DLD1 (cell line): ENCODE data around the gene PDE1A.

Experiments
- in situ Hi-C: cut with HindIII; loops from 2 replicates; pipeline ENCODE4 v1.10.0; 2017; ENCODE audit warnings: low sequenced_read_pairs

PDE1A gene

GRCh38 chr2:182359990-182360662 lies 66.7 kb downstream of the PDE1A start:
- in situ Hi-C loops = no loop called here

- in situ Hi-C loops = no loop called here
Measured at GRCh38 chr2:182359027-182359989, 67.5 kb downstream of the PDE1A start.

- in situ Hi-C loops = no loop called here
Measured at GRCh38 chr2:182358601-182359000, 68.2 kb downstream of the PDE1A start.

GRCh38 chr2:182355815-182356214 lies 71.0 kb downstream of the PDE1A start:
- in situ Hi-C loops = no loop called here

GRCh38 chr2:182351427-182351826 lies 75.4 kb downstream of the PDE1A start:
- in situ Hi-C loops = no loop called here

- in situ Hi-C loops = no loop called here
Measured at GRCh38 chr2:182349268-182349667, 77.6 kb downstream of the PDE1A start.

GRCh38 chr2:182345384-182345783 lies 81.5 kb downstream of the PDE1A start:
- in situ Hi-C loops = no loop called here

GRCh38 chr2:182330451-182331305 lies 96.2 kb downstream of the PDE1A start:
- in situ Hi-C loops = no loop called here

- in situ Hi-C loops = no loop called here
Measured at GRCh38 chr2:182324665-182325064, 102.2 kb downstream of the PDE1A start.

GRCh38 chr2:182321096-182321495 lies 105.7 kb downstream of the PDE1A start:
- in situ Hi-C loops = no loop called here

- in situ Hi-C loops = no loop called here
Measured at GRCh38 chr2:182319556-182320505, 107.0 kb downstream of the PDE1A start.

- in situ Hi-C loops = no loop called here
Measured at GRCh38 chr2:182318466-182319220, 108.2 kb downstream of the PDE1A start.

GRCh38 chr2:182316950-182317349 lies 109.9 kb downstream of the PDE1A start:
- in situ Hi-C loops = no loop called here

GRCh38 chr2:182302972-182303371 lies 123.9 kb downstream of the PDE1A start:
- in situ Hi-C loops = no loop called here

- in situ Hi-C loops = no loop called here
Measured at GRCh38 chr2:182302174-182302573, 124.7 kb downstream of the PDE1A start.

- in situ Hi-C loops = no loop called here
Measured at GRCh38 chr2:182301093-182301492, 125.7 kb downstream of the PDE1A start.

GRCh38 chr2:182300608-182301007 lies 126.2 kb downstream of the PDE1A start:
- in situ Hi-C loops = no loop called here

- in situ Hi-C loops = no loop called here
Measured at GRCh38 chr2:182299632-182300031, 127.2 kb downstream of the PDE1A start.

GRCh38 chr2:182298456-182298855 lies 128.4 kb downstream of the PDE1A start:
- in situ Hi-C loops = no loop called here
